Ramos (cell line): ENCODE data around the gene CFAP107.
"Not testable (repeated sequence)": the region's sequence is repeated elsewhere in the genome, so short reads cannot be mapped to it uniquely, and the experiment has no call there.

Experiments
- in situ Hi-C: fragments of 300-500 bp; cut with MboI; formaldehyde crosslinking; loops from one replicate; pipeline ENCODE4 v1.14.3; 2022; ENCODE audit warnings: low sequenced_read_pairs; ENCODE audit not compliant: unreplicated experiment

Gene CFAP107

DNA sequence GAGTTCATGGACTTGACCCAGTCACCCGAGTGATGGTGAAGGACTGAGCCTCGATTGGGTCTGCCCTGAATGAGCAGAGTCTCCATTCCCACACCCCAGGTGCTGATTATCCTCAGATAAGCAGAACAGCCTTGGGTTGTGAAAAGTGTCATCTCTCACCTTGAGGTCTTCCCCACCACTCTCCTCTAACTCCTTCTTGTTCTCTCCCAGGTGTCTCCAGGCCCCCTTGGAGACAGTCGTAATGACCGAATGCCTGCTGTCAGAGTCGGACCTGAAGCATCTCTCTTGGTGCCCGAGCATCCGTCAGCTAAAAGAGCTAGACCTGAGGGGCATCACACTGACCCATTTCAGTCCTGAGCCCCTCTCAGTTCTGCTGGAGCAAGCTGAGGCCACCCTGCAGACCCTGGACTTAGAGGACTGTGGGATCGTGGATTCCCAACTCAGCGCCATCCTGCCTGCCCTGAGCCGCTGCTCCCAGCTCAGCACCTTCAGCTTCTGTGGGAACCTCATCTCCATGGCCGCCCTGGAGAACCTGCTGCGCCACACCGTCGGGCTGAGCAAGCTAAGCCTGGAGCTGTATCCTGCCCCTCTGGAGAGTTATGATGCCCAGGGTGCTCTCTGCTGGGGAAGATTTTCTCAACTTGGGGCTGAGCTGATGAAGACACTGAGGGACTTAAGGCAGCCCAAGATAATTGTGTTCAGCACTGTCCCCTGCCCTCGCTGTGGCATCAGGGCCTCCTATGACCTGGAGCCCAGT is 31.0 kb downstream of the CFAP107 start:
- in situ Hi-C loops, result no loop called here

GRCh38 chr1:12778061-12778460 is 32.1 kb downstream of the CFAP107 start:
- in situ Hi-C loops, result no loop called here

GRCh38 chr1:12778907-12779306 is 32.9 kb downstream of the CFAP107 start:
- in situ Hi-C loops, result no loop called here

- in situ Hi-C loops, result not testable (repeated sequence)
These were observed 35.5 kb downstream of the CFAP107 start for GRCh38 chr1:12781488-12781887.

DNA sequence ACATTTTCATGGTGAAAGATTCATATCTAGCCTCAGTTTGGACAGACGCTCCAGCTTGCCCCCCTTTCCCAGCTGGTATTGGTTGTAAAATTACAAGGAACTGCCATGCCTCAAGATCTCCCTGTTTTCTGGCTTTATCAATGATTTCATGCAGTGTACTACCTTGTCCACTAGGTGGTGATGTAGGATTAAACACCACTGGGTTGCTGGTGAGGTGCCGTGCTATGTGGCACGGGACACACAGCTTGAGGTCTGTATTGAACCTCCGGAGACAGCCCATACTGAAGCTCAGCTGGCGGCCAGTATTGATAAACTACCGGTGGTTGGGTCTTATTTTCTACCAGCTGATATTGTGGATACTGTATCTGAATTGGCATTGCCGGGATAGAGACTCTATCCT is 37.8 kb downstream of the CFAP107 start:
- in situ Hi-C loops, result not testable (repeated sequence)

GRCh38 chr1:12784729-12785128 is 38.7 kb downstream of the CFAP107 start:
- in situ Hi-C loops, result not testable (repeated sequence)

GRCh38 chr1:12791097-12791496 is 45.1 kb downstream of the CFAP107 start, which contains the start of gene PRAMEF1:
Gene PRAMEF1 (plus strand): TSS chr1:12791397. CDS start chr1:12793228, 1,831 bp downstream.
- in situ Hi-C loops, result not testable (repeated sequence)

DNA sequence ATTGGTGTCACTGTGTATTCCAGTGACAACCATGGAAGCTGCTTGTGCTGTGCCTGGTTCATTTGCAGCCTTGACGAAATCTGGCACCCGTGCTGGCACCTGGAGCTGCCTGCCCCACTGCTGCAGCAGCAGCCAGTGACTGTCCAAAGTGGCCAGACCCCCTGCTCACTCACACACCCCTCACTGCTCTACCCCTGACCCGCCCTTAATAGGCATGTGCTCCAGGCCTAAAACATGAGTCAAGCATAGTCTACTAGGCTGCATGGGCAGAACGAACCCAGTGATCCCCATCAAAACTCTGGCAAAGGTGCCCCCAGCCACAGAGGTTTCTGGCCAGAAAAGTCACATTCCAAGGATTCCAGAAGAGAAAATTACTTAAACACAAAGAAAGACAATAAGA is 52.9 kb downstream of the CFAP107 start:
- in situ Hi-C loops, result no loop called here

DNA sequence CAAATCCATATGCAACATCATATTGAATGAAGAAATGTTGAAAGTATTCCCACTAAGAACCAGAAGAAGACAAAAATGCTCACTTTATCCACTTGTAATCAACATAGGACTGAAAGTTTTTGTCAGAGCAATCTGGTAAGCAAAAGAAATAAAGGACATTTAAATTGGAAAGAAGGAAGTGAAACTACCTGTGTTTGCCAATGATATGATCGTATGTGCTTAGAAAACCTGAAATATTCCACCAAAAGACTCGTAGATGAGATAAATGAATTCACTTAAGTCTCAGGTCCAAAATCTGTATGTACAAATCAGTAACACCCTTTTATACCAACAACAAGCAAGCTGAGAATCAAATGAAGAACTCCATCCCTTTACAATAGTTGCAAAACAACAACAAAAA is 53.7 kb downstream of the CFAP107 start:
- in situ Hi-C loops, result no loop called here

- in situ Hi-C loops, result no loop called here
These were observed 63.9 kb downstream of the CFAP107 start for GRCh38 chr1:12809933-12810332.

GRCh38 chr1:12810691-12811408 is 64.8 kb downstream of the CFAP107 start:
- in situ Hi-C loops, result no loop called here

DNA sequence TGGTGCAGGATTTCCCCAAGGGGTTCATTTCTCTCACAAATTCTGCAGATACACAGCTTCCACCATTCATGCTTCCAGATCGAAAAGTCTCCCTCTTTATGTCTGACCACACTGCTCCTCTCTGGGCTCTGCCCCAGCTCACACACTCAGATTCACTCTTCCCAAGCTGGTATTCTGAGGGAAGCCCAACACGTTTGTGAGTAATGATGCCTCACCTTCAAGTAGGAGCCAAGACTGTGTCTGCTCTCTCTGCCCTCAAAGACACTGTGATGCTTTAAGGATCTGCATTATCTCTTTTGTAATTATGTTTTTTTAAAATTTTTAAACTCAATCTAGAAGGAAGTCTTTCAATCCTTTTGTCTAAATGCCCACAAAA is 65.4 kb downstream of the CFAP107 start:
- in situ Hi-C loops, result no loop called here
